ENCODE data around the gene SMAP1. TPM values are rescaled to one million over a fixed set of nuclear protein-coding genes. Genes with fewer than 3 reads are reported as not detected.
A peak's percentile ranks its signal among the peaks of the same experiment; 100 is the strongest.

Gene SMAP1
- total and polyA plus RNA-seq, 2 experiments from 2014 or later = 31.1 to 34.6 TPM

DNA sequence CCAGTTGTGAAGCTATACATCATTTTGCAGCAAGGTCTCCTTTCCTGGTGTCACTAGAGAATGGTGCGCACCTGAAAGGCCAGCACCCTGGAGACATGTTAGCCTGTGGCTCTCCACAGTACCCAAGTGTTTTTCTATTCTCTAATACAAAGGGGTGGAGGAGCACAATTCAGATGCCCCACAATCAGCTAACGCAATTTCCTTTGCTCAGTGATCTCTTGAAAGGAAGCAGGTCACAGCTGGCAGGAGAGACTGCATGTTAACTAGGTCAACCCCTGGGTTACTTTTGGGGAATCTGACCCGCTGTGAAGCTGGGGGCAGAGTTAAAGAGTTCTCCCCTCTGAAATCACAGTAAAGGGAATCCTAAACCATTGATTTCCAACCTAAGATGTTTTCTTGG is 196.7 kb downstream of the SMAP1 start:
- Histone ChIP-seq H3K79me2 (replicated peaks; ENCODE audit: insufficient read depth) (no peaks in the 10 kb centered on the region), H3F3A (replicated peaks; ENCODE audit: low read depth) (no peaks in the 10 kb centered on the region), H3K4me2 (no peak overlapping the region; the same call in 1 of the 2 replicates), H4K20me1 (replicated peaks; ENCODE audit: insufficient read depth) (no peaks in the 10 kb centered on the region), H3K9me2 (ENCODE audit: insufficient read depth) (no peaks in the 10 kb centered on the region), H3K4me1 (ENCODE audit: insufficient read depth) (peaks cover 7% of the 10 kb centered on the region), H3K27me3 (ENCODE audit: insufficient read depth) (no peaks in the 10 kb centered on the region), H3K36me3 (ENCODE audit: insufficient read depth) (no peaks in the 10 kb centered on the region), H2AFZ (0 out of 2 replicates have a peak overlapping the region, but pooled peaks have one; percentile 7), H3K27ac (ENCODE audit: low read depth) (peak overlapping the region; percentile 52; the same call in 1 of the 2 replicates), H3K4me3 (no peak overlapping the region)
- H3K27ac Mint-ChIP-seq = peak overlapping the region; percentile 91
- H3K4me3 Mint-ChIP-seq = no peak overlapping the region
- TF ChIP-seq, protein P1, sequence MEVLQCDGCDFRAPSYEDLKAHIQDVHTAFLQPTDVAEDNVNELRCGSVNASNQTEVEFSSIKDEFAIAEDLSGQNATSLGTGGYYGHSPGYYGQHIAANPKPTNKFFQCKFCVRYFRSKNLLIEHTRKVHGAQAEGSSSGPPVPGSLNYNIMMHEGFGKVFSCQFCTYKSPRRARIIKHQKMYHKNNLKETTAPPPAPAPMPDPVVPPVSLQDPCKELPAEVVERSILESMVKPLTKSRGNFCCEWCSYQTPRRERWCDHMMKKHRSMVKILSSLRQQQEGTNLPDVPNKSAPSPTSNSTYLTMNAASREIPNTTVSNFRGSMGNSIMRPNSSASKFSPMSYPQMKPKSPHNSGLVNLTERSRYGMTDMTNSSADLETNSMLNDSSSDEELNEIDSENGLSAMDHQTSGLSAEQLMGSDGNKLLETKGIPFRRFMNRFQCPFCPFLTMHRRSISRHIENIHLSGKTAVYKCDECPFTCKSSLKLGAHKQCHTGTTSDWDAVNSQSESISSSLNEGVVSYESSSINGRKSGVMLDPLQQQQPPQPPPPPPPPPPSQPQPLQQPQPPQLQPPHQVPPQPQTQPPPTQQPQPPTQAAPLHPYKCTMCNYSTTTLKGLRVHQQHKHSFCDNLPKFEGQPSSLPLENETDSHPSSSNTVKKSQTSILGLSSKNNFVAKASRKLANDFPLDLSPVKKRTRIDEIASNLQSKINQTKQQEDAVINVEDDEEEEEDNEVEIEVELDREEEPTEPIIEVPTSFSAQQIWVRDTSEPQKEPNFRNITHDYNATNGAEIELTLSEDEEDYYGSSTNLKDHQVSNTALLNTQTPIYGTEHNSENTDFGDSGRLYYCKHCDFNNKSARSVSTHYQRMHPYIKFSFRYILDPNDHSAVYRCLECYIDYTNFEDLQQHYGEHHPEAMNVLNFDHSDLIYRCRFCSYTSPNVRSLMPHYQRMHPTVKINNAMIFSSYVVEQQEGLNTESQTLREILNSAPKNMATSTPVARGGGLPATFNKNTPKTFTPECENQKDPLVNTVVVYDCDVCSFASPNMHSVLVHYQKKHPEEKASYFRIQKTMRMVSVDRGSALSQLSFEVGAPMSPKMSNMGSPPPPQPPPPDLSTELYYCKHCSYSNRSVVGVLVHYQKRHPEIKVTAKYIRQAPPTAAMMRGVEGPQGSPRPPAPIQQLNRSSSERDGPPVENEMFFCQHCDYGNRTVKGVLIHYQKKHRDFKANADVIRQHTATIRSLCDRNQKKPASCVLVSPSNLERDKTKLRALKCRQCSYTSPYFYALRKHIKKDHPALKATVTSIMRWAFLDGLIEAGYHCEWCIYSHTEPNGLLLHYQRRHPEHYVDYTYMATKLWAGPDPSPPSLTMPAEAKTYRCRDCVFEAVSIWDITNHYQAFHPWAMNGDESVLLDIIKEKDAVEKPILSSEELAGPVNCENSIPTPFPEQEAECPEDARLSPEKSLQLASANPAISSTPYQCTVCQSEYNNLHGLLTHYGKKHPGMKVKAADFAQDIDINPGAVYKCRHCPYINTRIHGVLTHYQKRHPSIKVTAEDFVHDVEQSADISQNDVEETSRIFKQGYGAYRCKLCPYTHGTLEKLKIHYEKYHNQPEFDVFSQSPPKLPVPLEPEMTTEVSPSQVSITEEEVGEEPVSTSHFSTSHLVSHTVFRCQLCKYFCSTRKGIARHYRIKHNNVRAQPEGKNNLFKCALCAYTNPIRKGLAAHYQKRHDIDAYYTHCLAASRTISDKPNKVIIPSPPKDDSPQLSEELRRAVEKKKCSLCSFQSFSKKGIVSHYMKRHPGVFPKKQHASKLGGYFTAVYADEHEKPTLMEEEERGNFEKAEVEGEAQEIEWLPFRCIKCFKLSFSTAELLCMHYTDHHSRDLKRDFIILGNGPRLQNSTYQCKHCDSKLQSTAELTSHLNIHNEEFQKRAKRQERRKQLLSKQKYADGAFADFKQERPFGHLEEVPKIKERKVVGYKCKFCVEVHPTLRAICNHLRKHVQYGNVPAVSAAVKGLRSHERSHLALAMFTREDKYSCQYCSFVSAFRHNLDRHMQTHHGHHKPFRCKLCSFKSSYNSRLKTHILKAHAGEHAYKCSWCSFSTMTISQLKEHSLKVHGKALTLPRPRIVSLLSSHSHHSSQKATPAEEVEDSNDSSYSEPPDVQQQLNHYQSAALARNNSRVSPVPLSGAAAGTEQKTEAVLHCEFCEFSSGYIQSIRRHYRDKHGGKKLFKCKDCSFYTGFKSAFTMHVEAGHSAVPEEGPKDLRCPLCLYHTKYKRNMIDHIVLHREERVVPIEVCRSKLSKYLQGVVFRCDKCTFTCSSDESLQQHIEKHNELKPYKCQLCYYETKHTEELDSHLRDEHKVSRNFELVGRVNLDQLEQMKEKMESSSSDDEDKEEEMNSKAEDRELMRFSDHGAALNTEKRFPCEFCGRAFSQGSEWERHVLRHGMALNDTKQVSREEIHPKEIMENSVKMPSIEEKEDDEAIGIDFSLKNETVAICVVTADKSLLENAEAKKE (CRISPR knock-in tag; IDR thresholded peaks at IDR 0.05) = peak; percentile 75; the same call in 1 of the 2 replicates
- TF ChIP-seq, protein P2, sequence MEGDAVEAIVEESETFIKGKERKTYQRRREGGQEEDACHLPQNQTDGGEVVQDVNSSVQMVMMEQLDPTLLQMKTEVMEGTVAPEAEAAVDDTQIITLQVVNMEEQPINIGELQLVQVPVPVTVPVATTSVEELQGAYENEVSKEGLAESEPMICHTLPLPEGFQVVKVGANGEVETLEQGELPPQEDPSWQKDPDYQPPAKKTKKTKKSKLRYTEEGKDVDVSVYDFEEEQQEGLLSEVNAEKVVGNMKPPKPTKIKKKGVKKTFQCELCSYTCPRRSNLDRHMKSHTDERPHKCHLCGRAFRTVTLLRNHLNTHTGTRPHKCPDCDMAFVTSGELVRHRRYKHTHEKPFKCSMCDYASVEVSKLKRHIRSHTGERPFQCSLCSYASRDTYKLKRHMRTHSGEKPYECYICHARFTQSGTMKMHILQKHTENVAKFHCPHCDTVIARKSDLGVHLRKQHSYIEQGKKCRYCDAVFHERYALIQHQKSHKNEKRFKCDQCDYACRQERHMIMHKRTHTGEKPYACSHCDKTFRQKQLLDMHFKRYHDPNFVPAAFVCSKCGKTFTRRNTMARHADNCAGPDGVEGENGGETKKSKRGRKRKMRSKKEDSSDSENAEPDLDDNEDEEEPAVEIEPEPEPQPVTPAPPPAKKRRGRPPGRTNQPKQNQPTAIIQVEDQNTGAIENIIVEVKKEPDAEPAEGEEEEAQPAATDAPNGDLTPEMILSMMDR (conservative IDR thresholded peaks at IDR 0.05; ENCODE audit: low read depth in 2 of 2) = no peak
- no peak for TF ChIP-seq NANOG (IDR thresholded peaks at IDR 0.05; ENCODE audit: borderline replicate concordance)
- TF ChIP-seq ZNF331 (CRISPR knock-in tag; IDR thresholded peaks at IDR 0.05; ENCODE audit: low read depth) = no peak
- peaks cover 20% of the 10 kb centered on the region for H3K4me1 Mint-ChIP-seq
- DNase-seq (ENCODE audit: low spot score) (peak; percentile 46), ATAC-seq (peak; percentile 94)
- H3K27me3 Mint-ChIP-seq (ENCODE audit: insufficient read depth, low read depth, poor library complexity) = peaks cover 3% of the 10 kb centered on the region
- H3K9me3 Mint-ChIP-seq = no peaks in the 10 kb centered on the region
- H3K36me3 Mint-ChIP-seq (ENCODE audit: low read depth) = no peaks in the 10 kb centered on the region
